Type B pancreatic cell (in vitro differentiated cells): ENCODE results near the gene CNRIP1. TPM values are rescaled to one million over a fixed set of nuclear protein-coding genes. Genes with fewer than 3 reads are reported as not detected.

Experiments used
- DNase-seq: peaks from one replicate; pipeline ENCODE4 v3.0.0; 2021; ENCODE audit warnings: mixed read lengths; ENCODE audit not compliant: unreplicated experiment; ENCODE audit errors: extremely low spot score
- H3K27ac Mint-ChIP-seq: 2 replicates; pipeline ENCODE4 v1.8.0; 2021; ENCODE audit warnings: mild to moderate bottlenecking, mixed read lengths
- H3K27me3 Mint-ChIP-seq: 2 replicates; pipeline ENCODE4 v1.8.0; 2021; ENCODE audit warnings: mixed read lengths
- H3K36me3 Mint-ChIP-seq: 2 replicates; pipeline ENCODE4 v1.8.0; 2021; ENCODE audit warnings: mixed read lengths
- H3K4me1 Mint-ChIP-seq: one replicate; pipeline ENCODE4 v1.8.0; 2021; ENCODE audit warnings: mixed read lengths; ENCODE audit not compliant: unreplicated experiment
- H3K4me3 Mint-ChIP-seq: 2 replicates; pipeline ENCODE4 v1.8.0; 2021; ENCODE audit warnings: mild to moderate bottlenecking, mixed read lengths
- H3K9me3 Mint-ChIP-seq: 2 replicates; pipeline ENCODE4 v1.8.0; 2021; ENCODE audit warnings: mixed read lengths
- total RNA-seq: library from RNA; stranded (reverse); gene quantifications from 2 replicates; pipeline ENCODE4 v1.2.1, GENCODE V29; 2021; ENCODE audit warnings: low replicate concordance
- TF ChIP-seq, protein P1 (sequence below): fragments of 200-600 bp; sonication (generic); conservative IDR thresholded peaks from 2 replicates; pipeline ENCODE4 v1.5.0; 2021; ENCODE audit warnings: antibody characterized with exemption, mild to moderate bottlenecking

Gene CNRIP1
- total RNA-seq, 1 donor from 2014 or later, result 15.0 TPM

DNA sequence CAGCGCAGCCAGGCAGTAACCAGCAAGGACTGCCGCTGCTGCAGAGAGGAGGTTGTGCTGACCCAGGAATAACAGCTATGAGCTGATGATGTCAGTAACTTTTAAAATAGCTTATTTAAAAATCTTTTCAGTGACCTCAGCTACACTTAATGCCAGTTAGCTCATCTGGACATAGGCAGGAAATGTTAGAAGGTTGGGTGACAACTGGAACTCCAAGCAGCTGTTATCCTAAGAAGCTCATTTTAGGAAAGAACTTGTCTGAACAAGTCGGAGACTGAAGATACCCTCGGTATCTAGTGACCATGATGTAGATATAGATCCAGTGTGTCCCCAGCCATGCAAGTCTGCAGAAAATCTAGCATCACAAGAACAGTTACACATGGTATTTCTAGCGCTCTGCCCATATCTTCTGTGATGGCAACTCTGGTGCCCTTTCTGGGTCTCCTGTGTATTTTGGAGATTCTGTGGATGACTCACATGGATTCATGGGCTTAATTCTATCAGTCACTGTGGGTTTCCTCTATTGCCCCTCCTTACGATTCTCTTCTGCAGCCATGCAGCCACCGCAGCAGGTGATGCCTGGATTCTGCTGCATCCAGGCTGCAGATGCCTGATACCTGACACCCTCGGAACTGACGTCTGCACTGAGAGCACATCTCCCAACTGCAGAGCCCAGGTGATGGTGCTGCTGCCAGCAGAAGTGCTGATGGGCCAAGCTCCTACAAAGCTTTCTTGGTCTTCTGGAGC is 25.6 kb upstream of the CNRIP1 start:
- no peaks in the 10 kb centered on the region for H3K36me3 Mint-ChIP-seq
- peaks cover 34% of the 10 kb centered on the region for H3K27me3 Mint-ChIP-seq
- H3K9me3 Mint-ChIP-seq, result no peaks in the 10 kb centered on the region
- no peaks in the 10 kb centered on the region for H3K4me1 Mint-ChIP-seq
- H3K4me3 Mint-ChIP-seq, result no peak overlapping the region
- no peak overlapping the region for H3K27ac Mint-ChIP-seq
- TF ChIP-seq, protein P1, sequence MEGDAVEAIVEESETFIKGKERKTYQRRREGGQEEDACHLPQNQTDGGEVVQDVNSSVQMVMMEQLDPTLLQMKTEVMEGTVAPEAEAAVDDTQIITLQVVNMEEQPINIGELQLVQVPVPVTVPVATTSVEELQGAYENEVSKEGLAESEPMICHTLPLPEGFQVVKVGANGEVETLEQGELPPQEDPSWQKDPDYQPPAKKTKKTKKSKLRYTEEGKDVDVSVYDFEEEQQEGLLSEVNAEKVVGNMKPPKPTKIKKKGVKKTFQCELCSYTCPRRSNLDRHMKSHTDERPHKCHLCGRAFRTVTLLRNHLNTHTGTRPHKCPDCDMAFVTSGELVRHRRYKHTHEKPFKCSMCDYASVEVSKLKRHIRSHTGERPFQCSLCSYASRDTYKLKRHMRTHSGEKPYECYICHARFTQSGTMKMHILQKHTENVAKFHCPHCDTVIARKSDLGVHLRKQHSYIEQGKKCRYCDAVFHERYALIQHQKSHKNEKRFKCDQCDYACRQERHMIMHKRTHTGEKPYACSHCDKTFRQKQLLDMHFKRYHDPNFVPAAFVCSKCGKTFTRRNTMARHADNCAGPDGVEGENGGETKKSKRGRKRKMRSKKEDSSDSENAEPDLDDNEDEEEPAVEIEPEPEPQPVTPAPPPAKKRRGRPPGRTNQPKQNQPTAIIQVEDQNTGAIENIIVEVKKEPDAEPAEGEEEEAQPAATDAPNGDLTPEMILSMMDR, result no peak
- no peak for DNase-seq

DNA sequence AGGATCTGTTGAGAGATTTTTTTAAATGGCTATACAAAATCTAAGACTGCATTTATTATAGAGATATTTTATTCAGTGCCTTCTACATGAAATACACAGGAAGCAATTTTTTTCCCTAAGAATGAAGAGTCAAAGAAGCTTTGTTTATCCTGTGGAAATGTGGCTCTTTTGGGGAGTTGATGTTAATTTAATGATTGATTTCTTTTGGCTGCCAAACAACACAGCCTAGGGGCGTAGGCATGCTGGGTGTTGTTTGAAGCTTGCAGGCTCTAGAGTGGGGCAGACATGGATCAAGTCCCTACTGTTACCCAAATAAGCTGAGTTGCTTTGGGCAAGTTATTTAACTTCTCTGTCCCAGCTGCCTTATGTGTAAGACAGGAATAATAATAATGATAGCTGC is 24.3 kb upstream of the CNRIP1 start:
- H3K9me3 Mint-ChIP-seq, result no peaks in the 10 kb centered on the region
- no peak for DNase-seq
- TF ChIP-seq, protein P1, result no peak
- no peak overlapping the region for H3K27ac Mint-ChIP-seq
- H3K27me3 Mint-ChIP-seq, result peaks cover 35% of the 10 kb centered on the region
- no peaks in the 10 kb centered on the region for H3K36me3 Mint-ChIP-seq
- H3K4me1 Mint-ChIP-seq, result no peaks in the 10 kb centered on the region
- H3K4me3 Mint-ChIP-seq, result no peak overlapping the region

DNA sequence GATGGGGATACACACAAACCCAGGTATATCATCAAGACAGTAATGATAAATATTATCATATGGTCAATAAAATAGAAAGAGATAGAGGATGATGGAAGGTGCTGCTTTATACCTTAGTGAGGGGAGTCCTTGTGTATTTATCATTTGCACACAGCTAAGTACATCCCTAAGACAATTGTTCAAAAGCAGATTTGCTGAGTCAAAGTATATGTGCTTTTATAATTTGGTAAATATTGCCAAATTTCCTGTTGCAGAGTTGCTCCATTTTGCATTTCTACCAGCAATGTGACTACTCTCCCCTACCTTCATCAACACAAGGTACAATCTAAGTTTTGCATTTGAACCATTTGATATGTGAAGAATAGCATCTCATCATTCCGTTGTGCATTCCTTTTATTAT is 22.7 kb upstream of the CNRIP1 start:
- TF ChIP-seq, protein P1, result no peak
- no peak for DNase-seq
- no peaks in the 10 kb centered on the region for H3K4me1 Mint-ChIP-seq
- H3K9me3 Mint-ChIP-seq, result no peaks in the 10 kb centered on the region
- H3K27me3 Mint-ChIP-seq, result peaks cover 27% of the 10 kb centered on the region
- H3K36me3 Mint-ChIP-seq, result no peaks in the 10 kb centered on the region
- H3K27ac Mint-ChIP-seq, result no peak overlapping the region
- no peak overlapping the region for H3K4me3 Mint-ChIP-seq

DNA sequence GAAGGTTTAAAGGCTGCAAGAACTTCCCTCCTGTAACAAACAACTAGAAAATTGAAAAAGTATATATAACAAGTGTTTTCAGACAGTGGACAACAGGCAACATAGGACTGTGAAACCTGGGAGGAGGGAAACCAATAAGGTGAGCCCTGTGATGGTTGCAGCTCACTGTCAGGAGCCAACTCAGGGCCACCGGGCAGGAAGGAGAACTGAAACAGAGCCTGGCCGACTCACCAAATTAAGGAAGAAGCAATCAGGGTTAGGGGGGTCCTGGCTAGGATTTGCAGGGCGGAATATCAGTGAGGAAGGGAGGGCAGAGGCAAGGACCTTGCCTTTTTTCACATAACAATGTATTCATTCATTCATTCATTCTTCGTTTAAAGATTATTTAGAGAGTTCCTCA is 21.8 kb upstream of the CNRIP1 start:
- H3K4me3 Mint-ChIP-seq, result no peak overlapping the region
- no peak for DNase-seq
- H3K27me3 Mint-ChIP-seq, result peaks cover 21% of the 10 kb centered on the region
- no peaks in the 10 kb centered on the region for H3K9me3 Mint-ChIP-seq
- H3K36me3 Mint-ChIP-seq, result no peaks in the 10 kb centered on the region
- no peaks in the 10 kb centered on the region for H3K4me1 Mint-ChIP-seq
- TF ChIP-seq, protein P1, result no peak
- no peak overlapping the region for H3K27ac Mint-ChIP-seq

DNA sequence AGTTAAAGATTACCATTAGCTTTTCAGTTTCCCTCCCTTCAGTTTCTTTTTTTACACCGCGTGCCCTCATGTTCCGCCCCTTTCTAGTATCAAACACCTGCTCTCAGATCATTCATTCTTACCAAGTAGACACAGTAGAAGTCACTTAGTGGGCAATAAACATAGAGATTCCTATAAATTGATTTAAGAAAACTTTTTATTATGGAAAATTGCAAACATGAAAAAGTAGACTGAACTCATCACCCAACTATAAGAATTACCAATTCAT is 21.2 kb upstream of the CNRIP1 start:
- no peak for DNase-seq
- no peaks in the 10 kb centered on the region for H3K9me3 Mint-ChIP-seq
- no peaks in the 10 kb centered on the region for H3K36me3 Mint-ChIP-seq
- TF ChIP-seq, protein P1, result no peak
- no peaks in the 10 kb centered on the region for H3K4me1 Mint-ChIP-seq
- H3K27ac Mint-ChIP-seq, result no peak overlapping the region
- peaks cover 21% of the 10 kb centered on the region for H3K27me3 Mint-ChIP-seq
- no peak overlapping the region for H3K4me3 Mint-ChIP-seq
